Measurements from ENCODE around the gene SARM1. TPM values are rescaled to one million over a fixed set of nuclear protein-coding genes. Genes with fewer than 3 reads are reported as not detected.
"Not testable (repeated sequence)": the region's sequence is repeated elsewhere in the genome, so short reads cannot be mapped to it uniquely, and the experiment has no call there.

Gene SARM1
- polyA plus RNA-seq (ENCODE audit: insufficient read length in 12 of 12), result 10 to 100 TPM in 1 of 12 donors, 1 to 10 TPM in 10, not detected in 1; 4.3 to 21.5 (median 5.4) TPM
- long read RNA-seq, donor 1, partial matches to known transcripts, result 106 of 112 reads
- long read RNA-seq, donor 1, other reads (novel, unspliced or antisense), result 6 of 112 reads
- long read RNA-seq, donor 2, result 0 reads
- long read RNA-seq, donor 3, result 0 reads
- long read RNA-seq, donor 4, full-length matches to known transcripts, result 1 of 1 reads
- long read RNA-seq, donor 4, partial matches to known transcripts, result 0 of 1 reads
- long read RNA-seq, donor 4, other reads (novel, unspliced or antisense), result 0 of 1 reads
- long read RNA-seq, donor 5, full-length matches to known transcripts, result 2 of 2 reads
- long read RNA-seq, donor 5, partial matches to known transcripts, result 0 of 2 reads
- long read RNA-seq, donor 5, other reads (novel, unspliced or antisense), result 0 of 2 reads
- long read RNA-seq, donor 6, result 0 reads
- long read RNA-seq, donor 7, full-length matches to known transcripts, result 2 of 2 reads
- long read RNA-seq, donor 7, partial matches to known transcripts, result 0 of 2 reads
- long read RNA-seq, donor 7, other reads (novel, unspliced or antisense), result 0 of 2 reads
- long read RNA-seq, donor 8, full-length matches to known transcripts, result 3 of 3 reads
- long read RNA-seq, donor 8, partial matches to known transcripts, result 0 of 3 reads
- long read RNA-seq, donor 8, other reads (novel, unspliced or antisense), result 0 of 3 reads
- long read RNA-seq, donor 9, result 0 reads
- long read RNA-seq, donor 10, result 0 reads
- long read RNA-seq, donor 11, full-length matches to known transcripts, result 1 of 1 reads
- long read RNA-seq, donor 11, partial matches to known transcripts, result 0 of 1 reads
- long read RNA-seq, donor 11, other reads (novel, unspliced or antisense), result 0 of 1 reads

- DNase-seq, result peak; percentile 69
These were observed at the start of gene SARM1 for GRCh38 chr17:28371245-28372202. SARM1 (plus strand) TSS chr17:28371694; CDS start chr17:28372033, 339 bp downstream.

- no peak for DNase-seq
These were observed 47.2 kb upstream of the SARM1 start for GRCh38 chr17:28324267-28324745.

GRCh38 chr17:28324781-28325180 is 46.7 kb upstream of the SARM1 start:
- no peak for DNase-seq

GRCh38 chr17:28325211-28325610 is 46.3 kb upstream of the SARM1 start:
- no peak for DNase-seq

GRCh38 chr17:28326114-28326513 is 45.4 kb upstream of the SARM1 start:
- DNase-seq, result no peak

- DNase-seq, result no peak
These were observed 44.4 kb upstream of the SARM1 start for GRCh38 chr17:28327031-28327607.

- no peak for DNase-seq
These were observed 43.8 kb upstream of the SARM1 start for GRCh38 chr17:28327709-28328108.

GRCh38 chr17:28328325-28328724 is 43.2 kb upstream of the SARM1 start:
- no peak for DNase-seq

- DNase-seq, result no peak
These were observed 40.8 kb upstream of the SARM1 start for GRCh38 chr17:28330671-28331070.

GRCh38 chr17:28331891-28332420 is 39.5 kb upstream of the SARM1 start:
- no peak for DNase-seq

GRCh38 chr17:28333083-28333746 is 38.3 kb upstream of the SARM1 start:
- DNase-seq, result no peak

GRCh38 chr17:28334171-28334570 is 37.3 kb upstream of the SARM1 start:
- DNase-seq, result no peak

- no peak for DNase-seq
These were observed 36.8 kb upstream of the SARM1 start for GRCh38 chr17:28334666-28335200.

GRCh38 chr17:28335201-28335958 is 36.1 kb upstream of the SARM1 start, which contains the start of the genes IFT20 and TNFAIP1:
IFT20 (minus strand) TSS chr17:28335472; CDS start chr17:28331985, 3,487 bp downstream.
TNFAIP1 (plus strand) TSS chr17:28335761; CDS start chr17:28339522, 3,761 bp downstream.
- DNase-seq, result peak; percentile 100

GRCh38 chr17:28335959-28336871 is 35.3 kb upstream of the SARM1 start:
- DNase-seq, result peak; percentile 57

GRCh38 chr17:28338056-28338768 is 33.3 kb upstream of the SARM1 start:
- no peak for DNase-seq

- DNase-seq, result not testable (repeated sequence)
These were observed 32.7 kb upstream of the SARM1 start for GRCh38 chr17:28338769-28339212.

Measured in muscle of arm (tissue), 14 donors.